HL-60 (cell line): ENCODE data around the gene ZNF865.

Experiments used
- DNase-seq, 2 experiments: peaks; one replicate each; pipeline ENCODE4 v3.0.0-alpha.2; 2010 to 2020; ENCODE audit warnings: low read depth in 1 of 2, low spot score in 1 of 2
- H3K27ac ChIP-seq: fragments of 250-450 bp; sonication (Bioruptor Pico); replicated peaks from 2 replicates; pipeline ENCODE4 v1.5.1; 2020; ENCODE audit warnings: mild to moderate bottlenecking, moderate library complexity
- H3K27me3 ChIP-seq: fragments of 250-450 bp; sonication (Bioruptor Pico); 2 replicates; pipeline ENCODE4 v1.5.1; 2021; ENCODE audit warnings: mild to moderate bottlenecking, moderate library complexity; ENCODE audit not compliant: insufficient read depth, poor library complexity, severe bottlenecking
- H3K4me3 ChIP-seq: replicated peaks from 2 replicates; pipeline ENCODE4 v1.5.1; 2011; ENCODE audit warnings: mild to moderate bottlenecking, control low read depth, low read length; ENCODE audit not compliant: insufficient read depth
- CTCF ChIP-seq: IDR thresholded peaks from one replicate; pipeline ENCODE4 v1.5.1; 2011; ENCODE audit warnings: low read length, control low read depth, inconsistent platforms; ENCODE audit not compliant: insufficient read depth
- GABPA ChIP-seq: IDR thresholded peaks from 2 replicates; pipeline ENCODE4 v1.6.1; 2012; ENCODE audit warnings: low read depth
- POLR2AphosphoS5 ChIP-seq: IDR thresholded peaks from 2 replicates; pipeline ENCODE4 v1.6.1; 2012; ENCODE audit warnings: low read depth
- REST ChIP-seq: IDR thresholded peaks from 2 replicates; pipeline ENCODE4 v1.6.1; 2012; ENCODE audit warnings: low read depth; ENCODE audit not compliant: insufficient replicate concordance
- SPI1 ChIP-seq: IDR thresholded peaks from 2 replicates; pipeline ENCODE4 v1.6.1; 2012; ENCODE audit warnings: low read depth, mild to moderate bottlenecking, borderline replicate concordance

Gene ZNF865

GRCh38 chr19:55660991-55661390 lies 55.5 kb downstream of the ZNF865 start:
- H3K27ac ChIP-seq = no peak overlapping the region
- DNase-seq = no peak
- no peak for TF ChIP-seq POLR2AphosphoS5
- TF ChIP-seq REST = no peak
- no peak for TF ChIP-seq SPI1
- no peak for TF ChIP-seq GABPA
- TF ChIP-seq CTCF = no peak
- H3K4me3 ChIP-seq = no peak overlapping the region
- H3K27me3 ChIP-seq = no peaks in the 10 kb centered on the region

GRCh38 chr19:55661826-55662225 lies 56.4 kb downstream of the ZNF865 start:
- Histone ChIP-seq H3K4me3 (no peak overlapping the region), H3K27ac (no peak overlapping the region), H3K27me3 (no peaks in the 10 kb centered on the region)
- peak in 1 of 2 experiments; percentile 64 for DNase-seq
- no peak for TF ChIP-seq REST
- peak; percentile 65; the same call in 1 of the 2 replicates for TF ChIP-seq SPI1

- H3K27me3 ChIP-seq = no peaks in the 10 kb centered on the region
- TF ChIP-seq CTCF (no peak), POLR2AphosphoS5 (no peak)
- DNase-seq = no peak
Observed at GRCh38 chr19:55663846-55664536, 58.5 kb downstream of the ZNF865 start.

GRCh38 chr19:55666343-55667005 lies 61.0 kb downstream of the ZNF865 start:
- Histone ChIP-seq H3K27me3 (no peaks in the 10 kb centered on the region), H3K4me3 (no peak overlapping the region), H3K27ac (no peak overlapping the region)
- TF ChIP-seq POLR2AphosphoS5 = no peak
- no peak for DNase-seq

More at GRCh38 chr19:55663846-55664536, 58.5 kb downstream of the ZNF865 start:
- Histone ChIP-seq H3K27ac (no peak overlapping the region), H3K4me3 (no peak overlapping the region)
